Amniotic epithelial cell (primary cell): ENCODE data around the gene IRX4.

Experiments used
- DNase-seq: peaks from one replicate; pipeline ENCODE4 v3.0.0-alpha.2; 2010; ENCODE audit warnings: low read depth

Gene IRX4

DNA sequence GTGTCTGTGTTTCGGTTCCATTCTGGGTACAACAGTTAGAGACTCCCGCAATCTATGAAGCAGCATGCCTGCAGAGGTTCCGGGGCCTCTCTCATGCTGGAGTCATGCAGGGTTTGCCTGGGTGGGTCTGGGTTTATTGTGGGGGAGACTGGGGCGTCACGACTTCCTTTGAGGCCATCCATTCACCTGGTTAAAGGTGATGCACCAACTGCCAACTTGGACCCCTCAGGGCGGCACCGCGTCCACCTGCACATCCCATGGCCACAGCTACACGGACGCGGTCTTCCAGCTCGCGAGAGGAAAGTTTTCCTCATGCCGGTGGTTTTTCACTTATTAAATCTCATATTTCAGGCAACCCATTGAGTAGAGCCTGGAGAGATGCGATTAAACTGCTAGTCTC is 30.9 kb upstream of the IRX4 start:
- DNase-seq: no peak

DNA sequence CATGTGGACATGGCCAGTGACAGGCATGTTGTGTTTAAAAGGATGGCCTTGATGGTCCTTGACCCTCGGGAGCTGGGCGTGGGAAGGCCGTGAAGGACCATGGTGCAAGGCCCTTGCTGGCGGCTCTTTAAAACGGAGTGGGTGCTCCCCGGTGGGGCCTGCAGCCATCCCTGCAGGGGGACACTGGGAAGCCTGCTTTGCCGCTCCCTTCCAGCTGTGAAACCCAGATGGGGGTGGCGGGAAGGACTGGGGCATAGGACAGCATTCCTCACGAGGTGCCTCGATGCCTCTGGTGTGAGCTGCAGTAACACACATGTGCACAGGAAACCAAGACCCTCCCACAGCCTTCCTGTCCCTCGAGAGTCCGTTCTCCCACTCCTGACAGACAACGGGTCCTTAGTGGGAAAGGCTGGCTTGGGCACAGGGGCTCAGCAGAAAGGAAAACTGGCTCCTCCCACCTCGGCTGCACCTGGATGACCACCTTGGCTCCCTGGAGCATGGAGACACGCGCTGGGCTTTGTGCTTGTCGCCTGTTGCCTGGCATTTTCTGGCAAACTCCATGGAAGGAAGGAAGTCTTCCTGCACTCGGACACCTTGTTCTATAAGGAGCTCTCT is 30.3 kb upstream of the IRX4 start:
- DNase-seq: no peak

DNA sequence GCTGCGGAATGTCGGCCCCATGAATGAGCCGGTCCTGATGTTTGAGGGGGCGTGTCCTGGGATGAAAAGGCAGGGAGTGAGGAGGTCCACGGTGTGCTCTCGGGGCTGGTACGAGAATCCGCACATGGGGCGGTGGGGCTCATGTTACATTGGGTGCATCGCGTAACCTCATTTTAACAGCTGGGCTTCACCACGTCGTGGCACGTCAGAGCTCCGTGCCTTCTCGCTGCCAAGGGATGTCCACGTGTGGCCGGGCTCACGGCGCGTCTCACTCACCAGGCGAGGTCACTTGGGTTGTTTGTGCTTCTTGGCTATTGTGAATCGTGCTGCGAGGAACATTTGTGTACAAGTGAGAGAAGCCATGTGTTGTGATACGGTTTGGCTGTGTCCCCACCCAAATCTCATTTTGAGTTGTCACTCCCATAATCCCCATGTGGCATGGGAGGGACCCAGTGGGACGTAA is 29.1 kb upstream of the IRX4 start:
- no peak for DNase-seq

- DNase-seq: no peak
These were observed 28.4 kb upstream of the IRX4 start for GRCh38 chr5:1910861-1911772.

- no peak for DNase-seq
These were observed 27.5 kb upstream of the IRX4 start for GRCh38 chr5:1910081-1910760.

DNA sequence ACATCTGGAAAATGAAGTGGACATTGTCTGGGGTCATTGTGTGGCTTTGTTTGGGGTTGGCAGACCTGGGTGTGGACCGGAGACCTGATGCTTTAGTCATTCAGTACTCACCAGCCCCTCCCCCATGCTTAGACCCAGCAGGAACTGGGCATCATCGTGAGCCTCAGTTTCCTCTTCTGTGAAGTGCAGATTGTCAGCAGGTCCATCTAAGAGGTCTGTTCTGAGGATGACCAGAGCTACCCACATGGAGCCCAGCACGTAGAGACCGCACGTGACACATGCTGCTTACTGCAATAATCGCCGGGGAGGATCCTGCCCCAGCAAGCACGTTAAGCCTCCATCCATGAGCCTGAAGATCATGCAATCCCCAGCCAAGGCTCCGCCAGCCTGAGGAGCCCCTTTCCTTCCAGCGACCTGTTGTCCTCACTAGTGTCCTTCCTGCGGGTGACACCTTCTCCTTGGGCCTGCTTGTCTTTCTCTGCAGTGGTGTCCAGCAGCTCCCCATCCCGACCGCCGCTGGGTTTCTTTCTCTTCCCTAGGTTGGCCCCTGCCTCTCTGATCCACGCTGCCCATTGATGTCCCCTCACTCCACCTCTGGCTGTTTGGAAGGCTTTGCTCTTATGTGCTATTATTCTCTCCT is 26.7 kb upstream of the IRX4 start:
- DNase-seq: no peak

- DNase-seq: no peak
These were observed 26.2 kb upstream of the IRX4 start for GRCh38 chr5:1908931-1909330.

DNA sequence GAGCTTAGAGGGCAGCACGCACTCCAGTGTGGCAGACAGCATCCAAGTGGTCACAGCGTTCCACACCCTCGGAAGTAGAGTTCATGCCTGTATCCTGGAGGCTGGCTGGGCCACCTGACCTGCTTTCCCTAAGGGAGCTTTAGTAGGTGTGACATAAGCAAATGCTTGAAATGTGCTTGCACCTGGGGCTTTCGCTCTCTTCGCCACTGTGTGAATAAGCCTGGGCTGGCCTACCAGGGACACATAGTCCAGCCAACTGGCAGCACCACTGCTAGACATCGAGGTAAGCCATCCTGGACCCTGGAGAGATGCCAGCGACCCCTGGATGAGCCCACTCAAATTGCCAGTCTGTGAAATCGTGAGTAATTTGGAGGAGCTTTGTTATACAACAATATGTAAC is 24.9 kb upstream of the IRX4 start:
- no peak for DNase-seq

GRCh38 chr5:1905108-1905507 is 22.4 kb upstream of the IRX4 start:
- DNase-seq: no peak

DNA sequence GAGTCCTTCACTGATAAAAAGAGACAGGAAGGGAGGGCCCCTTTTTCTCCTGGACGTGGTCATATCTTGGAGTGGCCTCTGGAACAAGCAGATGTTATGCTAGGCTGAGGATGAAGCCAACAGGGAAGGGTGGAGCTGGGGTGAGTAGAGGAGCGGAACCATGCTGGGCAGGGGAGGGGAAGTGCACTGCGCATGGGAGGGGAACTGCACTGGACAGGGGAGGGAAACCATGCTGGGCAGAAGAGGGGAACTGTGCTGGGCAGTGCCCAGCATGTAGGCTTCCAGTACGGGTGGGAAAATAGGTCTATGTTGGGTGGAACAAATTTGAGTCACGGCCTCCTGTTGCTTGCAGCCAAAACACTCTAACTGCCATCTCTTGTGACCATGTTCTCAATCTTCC is 19.3 kb upstream of the IRX4 start:
- DNase-seq: no peak

DNA sequence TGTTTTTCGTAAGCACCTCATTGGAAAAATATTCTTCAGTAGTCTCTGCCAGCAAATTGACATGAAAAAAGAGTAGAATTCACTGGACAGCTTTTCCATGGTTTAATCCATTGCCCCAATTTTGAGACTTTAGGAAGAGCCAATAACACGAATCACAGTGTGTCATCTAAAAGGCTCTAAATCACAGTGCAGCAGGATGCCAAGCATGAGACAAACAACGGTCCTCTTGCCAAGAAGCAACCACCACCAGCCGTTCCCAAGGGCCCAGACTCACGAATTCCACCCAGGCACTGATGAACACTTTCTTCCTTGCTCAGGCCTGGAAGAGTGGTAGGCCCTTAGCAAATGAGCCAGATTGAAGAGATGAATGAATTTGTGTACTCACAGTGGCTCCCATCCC is 18.3 kb upstream of the IRX4 start:
- DNase-seq: no peak

DNA sequence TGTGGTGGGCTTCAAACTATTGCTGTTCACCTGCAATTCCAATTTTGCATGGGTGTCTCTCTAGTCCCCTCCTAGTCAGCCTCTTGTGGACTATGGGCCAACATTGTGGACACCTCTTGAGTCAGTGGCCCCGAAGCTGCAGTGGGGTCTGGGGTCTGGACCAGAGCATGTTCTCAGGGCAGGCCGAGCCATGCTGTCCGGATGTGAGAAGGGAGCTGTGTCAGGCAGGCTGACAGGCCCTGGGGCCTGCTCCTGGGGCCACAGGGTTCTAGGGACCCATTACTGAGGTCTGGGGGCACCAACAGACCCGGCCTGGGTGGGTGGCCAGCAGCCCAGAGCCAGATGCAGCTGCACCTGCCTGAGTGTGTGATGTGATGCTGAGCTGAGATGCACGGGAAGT is 16.5 kb upstream of the IRX4 start:
- no peak for DNase-seq

GRCh38 chr5:1897816-1898450 is 15.2 kb upstream of the IRX4 start:
- DNase-seq: no peak

DNA sequence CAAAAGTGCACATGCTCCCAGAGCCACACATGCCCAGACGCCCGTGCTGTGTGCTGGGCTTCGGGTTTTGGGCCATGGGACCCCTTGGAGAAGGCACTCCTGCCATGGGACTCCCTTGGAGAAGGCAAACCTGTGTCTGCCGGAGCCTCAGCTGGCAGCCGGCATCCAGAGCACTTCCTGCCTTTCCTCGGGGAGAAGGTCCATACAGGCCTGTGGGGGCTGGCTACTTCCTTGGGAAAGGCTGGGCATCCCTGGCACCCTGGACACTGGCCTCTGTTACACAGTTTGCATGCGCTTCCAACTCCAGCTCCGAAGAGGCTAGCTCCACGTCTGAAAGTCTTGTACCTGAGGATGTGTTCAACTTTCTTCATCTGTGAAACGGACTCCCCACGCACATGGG is 14.7 kb upstream of the IRX4 start:
- no peak for DNase-seq

DNA sequence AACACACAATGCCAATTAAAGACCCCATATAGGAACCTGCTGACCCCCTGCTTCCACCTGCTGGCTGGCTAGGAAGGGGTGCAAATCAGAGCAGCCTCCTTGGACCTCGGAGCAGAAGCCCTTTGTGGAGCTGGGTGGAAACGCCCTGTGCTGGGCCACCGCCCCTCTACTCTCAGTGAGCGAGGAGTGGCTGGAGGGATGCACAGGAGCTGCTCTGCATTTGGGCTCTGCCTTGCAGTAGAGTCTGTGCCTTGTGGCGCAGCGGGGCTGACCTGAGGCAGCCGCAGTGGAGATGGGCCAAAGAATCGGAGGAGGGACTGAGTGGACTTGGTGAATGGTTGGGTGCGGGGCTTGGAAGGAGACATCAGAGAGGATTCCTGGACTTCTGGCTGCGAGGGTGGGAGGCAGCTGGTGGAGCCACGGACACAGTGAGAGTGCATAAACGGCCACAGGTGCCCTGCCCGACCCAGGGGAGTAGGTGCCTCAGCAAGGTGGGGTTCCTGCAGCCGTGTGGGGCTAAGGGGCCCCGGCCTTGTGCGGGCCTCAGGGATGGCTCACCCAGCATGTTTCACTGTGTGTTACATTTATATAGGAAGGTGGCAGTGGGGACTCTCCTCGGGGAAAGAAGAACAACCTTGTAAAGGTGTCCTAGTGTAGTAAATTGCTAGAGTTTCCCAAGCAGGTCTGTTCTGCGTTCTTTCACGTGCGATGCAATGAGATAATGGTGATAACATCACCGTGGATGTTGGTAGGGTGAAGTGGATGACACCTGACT is 14.1 kb upstream of the IRX4 start:
- no peak for DNase-seq

- DNase-seq: no peak
These were observed 13.2 kb upstream of the IRX4 start for GRCh38 chr5:1895739-1896420.

- no peak for DNase-seq
These were observed 11.5 kb upstream of the IRX4 start for GRCh38 chr5:1894243-1894642.

DNA sequence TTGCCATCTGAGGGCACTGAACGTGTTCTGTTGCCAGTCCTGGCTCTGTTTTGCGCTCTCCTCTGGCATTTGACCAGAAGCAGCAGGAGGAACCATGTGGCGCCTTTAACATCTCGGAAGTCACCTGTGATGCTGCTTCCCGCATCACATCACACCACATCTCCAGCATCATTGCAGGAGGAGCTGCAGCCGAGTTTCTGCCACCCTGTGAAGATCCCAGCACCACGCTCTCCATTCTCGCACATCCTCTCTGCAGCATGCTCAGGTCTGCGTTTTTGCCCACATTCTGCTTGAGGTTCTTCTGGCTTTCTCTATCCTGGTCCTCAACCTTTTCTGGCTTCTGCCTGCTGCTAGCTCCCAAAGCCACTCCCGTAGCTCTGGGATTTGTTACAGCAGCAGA is 11.0 kb upstream of the IRX4 start:
- no peak for DNase-seq

DNA sequence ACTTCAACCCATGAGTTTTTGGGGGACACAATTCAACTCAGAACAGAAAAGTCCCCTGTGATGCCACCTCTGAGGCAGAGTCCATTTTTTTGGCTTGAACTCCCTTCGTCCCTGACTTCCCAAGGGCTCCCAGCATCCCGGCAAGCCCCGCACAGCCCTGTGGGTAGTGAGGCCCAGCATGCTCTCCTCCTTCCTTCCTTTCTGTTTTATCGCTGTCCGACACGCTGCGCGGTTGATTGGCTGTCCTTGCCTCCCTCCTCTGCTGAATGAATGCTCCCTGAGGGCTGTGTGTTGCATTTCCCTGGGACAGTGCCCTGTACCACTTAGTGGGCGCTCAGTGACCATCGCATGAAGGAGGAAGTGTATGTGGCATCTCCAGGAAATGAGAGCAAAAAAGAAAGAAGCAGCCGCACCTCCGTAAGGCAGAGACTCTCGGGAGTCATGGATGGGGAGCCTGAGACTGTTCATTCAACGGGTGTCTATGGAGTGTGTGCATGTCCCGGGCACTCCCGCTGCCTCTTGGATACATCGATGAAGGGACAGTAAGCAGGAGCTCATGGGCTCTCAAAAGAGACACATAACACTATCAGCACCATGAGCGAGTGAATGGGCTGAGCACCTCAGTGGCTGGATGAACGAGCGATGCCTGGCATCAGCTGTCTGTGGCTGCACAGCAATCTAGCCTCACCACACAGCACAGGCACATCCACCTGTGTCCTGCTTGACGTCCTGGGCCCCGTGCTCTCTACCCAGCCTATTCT is 10.1 kb upstream of the IRX4 start:
- DNase-seq: no peak

DNA sequence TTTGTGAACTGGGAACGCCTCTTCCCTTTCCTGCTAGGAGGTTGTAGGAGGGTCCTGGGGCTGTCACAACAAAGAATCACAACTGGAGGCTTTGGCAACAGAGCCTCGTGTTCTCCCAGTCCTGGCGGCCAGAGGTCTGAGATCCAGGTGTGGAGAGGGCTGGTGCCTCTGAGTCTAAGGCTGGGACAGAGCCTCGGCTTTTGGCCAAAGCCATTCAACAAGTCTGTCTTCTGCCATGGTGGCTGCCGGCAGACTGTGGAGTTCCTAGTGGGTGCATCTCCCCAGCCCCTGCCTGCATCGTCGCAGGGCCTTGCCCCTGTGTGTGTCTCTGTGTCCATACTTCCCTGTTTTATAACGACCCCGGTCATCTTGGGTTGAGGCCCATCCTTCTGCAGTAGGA is 9.5 kb upstream of the IRX4 start:
- no peak for DNase-seq
